HepG2 (cell line): Measurements from ENCODE around the gene VAMP5. TPM values are rescaled to one million over a fixed set of nuclear protein-coding genes. Genes with fewer than 3 reads are reported as not detected.

Experiments
- AHR ChIP-seq: IDR thresholded peaks from 2 replicates; pipeline ENCODE4 v1.6.1; 2018; ENCODE audit warnings: missing genetic modification reagents, missing compliant biosample characterization
- DDIT3 ChIP-seq: sonication (generic); formaldehyde crosslinking; IDR thresholded peaks from 2 replicates; pipeline ENCODE4 v1.4.0; 2020; ENCODE audit warnings: mild to moderate bottlenecking, missing genetic modification reagents
- HOXA3 ChIP-seq: sonication (generic); formaldehyde crosslinking; IDR thresholded peaks from 2 replicates; pipeline ENCODE4 v1.5.0; 2020; ENCODE audit warnings: missing genetic modification reagents
- MED8 ChIP-seq: sonication (generic); formaldehyde crosslinking; IDR thresholded peaks from 2 replicates; pipeline ENCODE4 v1.8.1; 2023; ENCODE audit warnings: mild to moderate bottlenecking, missing genetic modification reagents; ENCODE audit not compliant: insufficient replicate concordance
- NAIF1 ChIP-seq: sonication (generic); formaldehyde crosslinking; IDR thresholded peaks from 2 replicates; pipeline ENCODE4 v1.5.0; 2020; ENCODE audit warnings: mild to moderate bottlenecking, missing genetic modification reagents, borderline replicate concordance
- NCOA1 ChIP-seq: sonication (generic); formaldehyde crosslinking; IDR thresholded peaks from 2 replicates; pipeline ENCODE4 v1.9.0; 2021; ENCODE audit warnings: missing genetic modification reagents
- RAD21 ChIP-seq: fragments of 450-650 bp; formaldehyde crosslinking; IDR thresholded peaks from 2 replicates; pipeline ENCODE4 v1.5.0; 2020; ENCODE audit warnings: mild to moderate bottlenecking
- TBX3 ChIP-seq: fragments of 450-650 bp; IDR thresholded peaks from 2 replicates; pipeline ENCODE4 v1.6.1; 2017; ENCODE audit warnings: antibody characterized with exemption, mild to moderate bottlenecking, inconsistent platforms, borderline replicate concordance
- TEAD2 ChIP-seq: sonication (generic); formaldehyde crosslinking; IDR thresholded peaks from 2 replicates; pipeline ENCODE4 v1.9.0; 2021; ENCODE audit warnings: missing genetic modification reagents
- ZFAT ChIP-seq: sonication (generic); formaldehyde crosslinking; conservative IDR thresholded peaks from 2 replicates; pipeline ENCODE4 v1.8.1; 2023; ENCODE audit warnings: missing genetic modification reagents, inconsistent platforms
- ZMAT3 ChIP-seq: sonication (generic); formaldehyde crosslinking; conservative IDR thresholded peaks from 2 replicates; pipeline ENCODE4 v1.7.0; 2021; ENCODE audit warnings: missing genetic modification reagents
- ZNF335 ChIP-seq: sonication (generic); formaldehyde crosslinking; IDR thresholded peaks from 2 replicates; pipeline ENCODE4 v1.4.0; 2020; ENCODE audit warnings: missing genetic modification reagents
- ZNF772 ChIP-seq: sonication (generic); formaldehyde crosslinking; IDR thresholded peaks from 2 replicates; pipeline ENCODE4 v1.5.0; 2020; ENCODE audit warnings: mild to moderate bottlenecking, missing genetic modification reagents
- ZNF784 ChIP-seq: sonication (generic); formaldehyde crosslinking; IDR thresholded peaks from 2 replicates; pipeline ENCODE4 v1.5.1; 2020; ENCODE audit warnings: missing genetic modification reagents, mild to moderate bottlenecking, borderline replicate concordance
- ZNF839 ChIP-seq: sonication (generic); formaldehyde crosslinking; IDR thresholded peaks from 2 replicates; pipeline ENCODE4 v1.4.0; 2020; ENCODE audit warnings: missing genetic modification reagents, mild to moderate bottlenecking, borderline replicate concordance
- ZNF891 ChIP-seq: sonication (generic); formaldehyde crosslinking; IDR thresholded peaks from 2 replicates; pipeline ENCODE4 v1.5.0; 2020; ENCODE audit warnings: mild to moderate bottlenecking, missing genetic modification reagents
- polyA plus RNA-seq, 8 experiments: library from polyadenylated mRNA; depleted of rRNA in 3 of 8; stranded (reverse) in 7 of 8; unstranded in 1 of 8; fragments of >200 nt; fragmentation: Illumina TruSeq in 4 of 8; extraction: Trizol in 4 of 8; gene quantifications; 2 replicates each; pipeline versions ENCODE4 v1.2.1 to v1.2.3, GENCODE V29; 2011 to 2016; ENCODE audit warnings: low read depth in 4 of 8, missing spikeins in 1 of 8, mixed read lengths in 1 of 8; ENCODE audit not compliant: insufficient read depth in 1 of 8
- total RNA-seq, 5 experiments: library from RNA; depleted of rRNA; stranded (reverse); fragments of >200 nt; fragmentation: Illumina TruSeq; extraction: Trizol; gene quantifications; 2 replicates each; pipeline ENCODE4 v1.2.3, GENCODE V29; 2016; ENCODE audit warnings: low read depth in 1 of 5
- TF ChIP-seq, protein P1 (sequence below): IDR thresholded peaks from 2 replicates; pipeline ENCODE4 v1.6.1; 2016
- TF ChIP-seq, protein P2 (sequence below): sonication (generic); formaldehyde crosslinking; IDR thresholded peaks from 2 replicates; pipeline ENCODE4 v1.5.1; 2020; ENCODE audit warnings: mild to moderate bottlenecking, missing genetic modification reagents, moderate library complexity
- TF ChIP-seq, protein P3 (sequence below): sonication (generic); formaldehyde crosslinking; IDR thresholded peaks from 2 replicates; pipeline ENCODE4 v1.4.0; 2020; ENCODE audit warnings: missing genetic modification reagents, borderline replicate concordance
- TF ChIP-seq, protein P4 (sequence below): sonication (generic); formaldehyde crosslinking; IDR thresholded peaks from 2 replicates; pipeline ENCODE4 v1.4.0; 2020; ENCODE audit warnings: missing genetic modification reagents

The VAMP5 gene
- total and polyA plus RNA-seq, 2 of the 13 experiments (the other 11 are each of a cell fraction or from before 2014, with no cell fraction given), result 7.2 to 56.7 TPM

- no peak for TF ChIP-seq ZFAT (CRISPR knock-in tag)
- no peak for TF ChIP-seq ZNF784 (CRISPR knock-in tag)
- TF ChIP-seq NCOA1 (CRISPR knock-in tag), result no peak
- TF ChIP-seq RAD21 (CRISPR knock-in tag), result no peak; the same call in 1 of the 2 replicates
- TF ChIP-seq TBX3, result no peak
- no peak for TF ChIP-seq ZNF839
- no peak for TF ChIP-seq DDIT3
- no peak for TF ChIP-seq ZNF891 (CRISPR knock-in tag)
- TF ChIP-seq, protein P1, sequence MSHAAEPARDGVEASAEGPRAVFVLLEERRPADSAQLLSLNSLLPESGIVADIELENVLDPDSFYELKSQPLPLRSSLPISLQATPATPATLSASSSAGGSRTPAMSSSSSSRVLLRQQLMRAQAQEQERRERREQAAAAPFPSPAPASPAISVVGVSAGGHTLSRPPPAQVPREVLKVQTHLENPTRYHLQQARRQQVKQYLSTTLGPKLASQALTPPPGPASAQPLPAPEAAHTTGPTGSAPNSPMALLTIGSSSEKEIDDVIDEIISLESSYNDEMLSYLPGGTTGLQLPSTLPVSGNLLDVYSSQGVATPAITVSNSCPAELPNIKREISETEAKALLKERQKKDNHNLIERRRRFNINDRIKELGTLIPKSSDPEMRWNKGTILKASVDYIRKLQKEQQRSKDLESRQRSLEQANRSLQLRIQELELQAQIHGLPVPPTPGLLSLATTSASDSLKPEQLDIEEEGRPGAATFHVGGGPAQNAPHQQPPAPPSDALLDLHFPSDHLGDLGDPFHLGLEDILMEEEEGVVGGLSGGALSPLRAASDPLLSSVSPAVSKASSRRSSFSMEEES (CRISPR knock-in tag), result no peak
- no peak for TF ChIP-seq ZNF335 (CRISPR knock-in tag)
- TF ChIP-seq, protein P2, sequence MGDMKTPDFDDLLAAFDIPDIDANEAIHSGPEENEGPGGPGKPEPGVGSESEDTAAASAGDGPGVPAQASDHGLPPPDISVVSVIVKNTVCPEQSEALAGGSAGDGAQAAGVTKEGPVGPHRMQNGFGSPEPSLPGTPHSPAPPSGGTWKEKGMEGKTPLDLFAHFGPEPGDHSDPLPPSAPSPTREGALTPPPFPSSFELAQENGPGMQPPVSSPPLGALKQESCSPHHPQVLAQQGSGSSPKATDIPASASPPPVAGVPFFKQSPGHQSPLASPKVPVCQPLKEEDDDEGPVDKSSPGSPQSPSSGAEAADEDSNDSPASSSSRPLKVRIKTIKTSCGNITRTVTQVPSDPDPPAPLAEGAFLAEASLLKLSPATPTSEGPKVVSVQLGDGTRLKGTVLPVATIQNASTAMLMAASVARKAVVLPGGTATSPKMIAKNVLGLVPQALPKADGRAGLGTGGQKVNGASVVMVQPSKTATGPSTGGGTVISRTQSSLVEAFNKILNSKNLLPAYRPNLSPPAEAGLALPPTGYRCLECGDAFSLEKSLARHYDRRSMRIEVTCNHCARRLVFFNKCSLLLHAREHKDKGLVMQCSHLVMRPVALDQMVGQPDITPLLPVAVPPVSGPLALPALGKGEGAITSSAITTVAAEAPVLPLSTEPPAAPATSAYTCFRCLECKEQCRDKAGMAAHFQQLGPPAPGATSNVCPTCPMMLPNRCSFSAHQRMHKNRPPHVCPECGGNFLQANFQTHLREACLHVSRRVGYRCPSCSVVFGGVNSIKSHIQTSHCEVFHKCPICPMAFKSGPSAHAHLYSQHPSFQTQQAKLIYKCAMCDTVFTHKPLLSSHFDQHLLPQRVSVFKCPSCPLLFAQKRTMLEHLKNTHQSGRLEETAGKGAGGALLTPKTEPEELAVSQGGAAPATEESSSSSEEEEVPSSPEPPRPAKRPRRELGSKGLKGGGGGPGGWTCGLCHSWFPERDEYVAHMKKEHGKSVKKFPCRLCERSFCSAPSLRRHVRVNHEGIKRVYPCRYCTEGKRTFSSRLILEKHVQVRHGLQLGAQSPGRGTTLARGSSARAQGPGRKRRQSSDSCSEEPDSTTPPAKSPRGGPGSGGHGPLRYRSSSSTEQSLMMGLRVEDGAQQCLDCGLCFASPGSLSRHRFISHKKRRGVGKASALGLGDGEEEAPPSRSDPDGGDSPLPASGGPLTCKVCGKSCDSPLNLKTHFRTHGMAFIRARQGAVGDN (CRISPR knock-in tag), result peak; percentile 49
- TF ChIP-seq MED8 (CRISPR knock-in tag), result no peak
- TF ChIP-seq, protein P3, sequence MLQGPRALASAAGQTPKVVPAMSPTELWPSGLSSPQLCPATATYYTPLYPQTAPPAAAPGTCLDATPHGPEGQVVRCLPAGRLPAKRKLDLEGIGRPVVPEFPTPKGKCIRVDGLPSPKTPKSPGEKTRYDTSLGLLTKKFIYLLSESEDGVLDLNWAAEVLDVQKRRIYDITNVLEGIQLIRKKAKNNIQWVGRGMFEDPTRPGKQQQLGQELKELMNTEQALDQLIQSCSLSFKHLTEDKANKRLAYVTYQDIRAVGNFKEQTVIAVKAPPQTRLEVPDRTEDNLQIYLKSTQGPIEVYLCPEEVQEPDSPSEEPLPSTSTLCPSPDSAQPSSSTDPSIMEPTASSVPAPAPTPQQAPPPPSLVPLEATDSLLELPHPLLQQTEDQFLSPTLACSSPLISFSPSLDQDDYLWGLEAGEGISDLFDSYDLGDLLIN (CRISPR knock-in tag), result no peak
- no peak for TF ChIP-seq AHR
- TF ChIP-seq ZNF772, result no peak
- 0 out of 2 replicates have a peak, but pooled peaks have one; percentile 36 for TF ChIP-seq HOXA3 (CRISPR knock-in tag)
- no peak for TF ChIP-seq NAIF1 (CRISPR knock-in tag)
- 0 out of 2 replicates have a peak, but pooled peaks have one; percentile 70 for TF ChIP-seq ZMAT3
- no peak for TF ChIP-seq TEAD2
- TF ChIP-seq, protein P4, sequence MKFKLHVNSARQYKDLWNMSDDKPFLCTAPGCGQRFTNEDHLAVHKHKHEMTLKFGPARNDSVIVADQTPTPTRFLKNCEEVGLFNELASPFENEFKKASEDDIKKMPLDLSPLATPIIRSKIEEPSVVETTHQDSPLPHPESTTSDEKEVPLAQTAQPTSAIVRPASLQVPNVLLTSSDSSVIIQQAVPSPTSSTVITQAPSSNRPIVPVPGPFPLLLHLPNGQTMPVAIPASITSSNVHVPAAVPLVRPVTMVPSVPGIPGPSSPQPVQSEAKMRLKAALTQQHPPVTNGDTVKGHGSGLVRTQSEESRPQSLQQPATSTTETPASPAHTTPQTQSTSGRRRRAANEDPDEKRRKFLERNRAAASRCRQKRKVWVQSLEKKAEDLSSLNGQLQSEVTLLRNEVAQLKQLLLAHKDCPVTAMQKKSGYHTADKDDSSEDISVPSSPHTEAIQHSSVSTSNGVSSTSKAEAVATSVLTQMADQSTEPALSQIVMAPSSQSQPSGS, result no peak
Measured at GRCh38 chr2:85589982-85590791, 6.0 kb downstream of the VAMP5 start (continued).
